GM04504 (cell line): ENCODE results near the gene ATP6AP1.
"Not testable (repeated sequence)": the region's sequence is repeated elsewhere in the genome, so short reads cannot be mapped to it uniquely, and the experiment has no call there.

Experiments used
- DNase-seq: peaks from one replicate; pipeline ENCODE4 v3.0.0-alpha.2; 2012; ENCODE audit warnings: low read depth

Gene ATP6AP1

GRCh38 chrX:154428176-154429171 is at the start of gene ATP6AP1:
Gene ATP6AP1 (plus strand): TSS chrX:154428677. CDS start chrX:154428693, 16 bp downstream.
- DNase-seq: peak; percentile 84

GRCh38 chrX:154378799-154379568 is 49.5 kb upstream of the ATP6AP1 start, which contains the start of gene EMD:
Gene EMD (plus strand): TSS chrX:154379295. CDS start chrX:154379485, 190 bp downstream.
- DNase-seq: peak; percentile 90

GRCh38 chrX:154379569-154379951 is 48.9 kb upstream of the ATP6AP1 start:
- DNase-seq: no peak

- no peak for DNase-seq
These were observed 48.3 kb upstream of the ATP6AP1 start for GRCh38 chrX:154380153-154380552.

GRCh38 chrX:154380787-154381186 is 47.7 kb upstream of the ATP6AP1 start:
- no peak for DNase-seq

- DNase-seq: no peak
These were observed 47.2 kb upstream of the ATP6AP1 start for GRCh38 chrX:154381271-154381670.

- DNase-seq: no peak
These were observed 45.9 kb upstream of the ATP6AP1 start for GRCh38 chrX:154382483-154383069.

GRCh38 chrX:154383359-154384283 is 44.9 kb upstream of the ATP6AP1 start:
- no peak for DNase-seq

- no peak for DNase-seq
These were observed 44.1 kb upstream of the ATP6AP1 start for GRCh38 chrX:154384284-154384892.

- DNase-seq: not testable (repeated sequence)
These were observed 40.4 kb upstream of the ATP6AP1 start for GRCh38 chrX:154388094-154388493.

- not testable (repeated sequence) for DNase-seq
These were observed 39.8 kb upstream of the ATP6AP1 start for GRCh38 chrX:154388649-154389048.

- DNase-seq: not testable (repeated sequence)
These were observed 38.4 kb upstream of the ATP6AP1 start for GRCh38 chrX:154389812-154390747.

- DNase-seq: not testable (repeated sequence)
These were observed 32.1 kb upstream of the ATP6AP1 start for GRCh38 chrX:154396363-154396762.

- DNase-seq: no peak
These were observed 31.2 kb upstream of the ATP6AP1 start for GRCh38 chrX:154396973-154397887.

GRCh38 chrX:154397888-154398667 is 30.4 kb upstream of the ATP6AP1 start, which contains the start of gene RPL10:
Gene RPL10 (plus strand): TSS chrX:154398377. CDS start chrX:154398520, 143 bp downstream.
- peak; percentile 87 for DNase-seq

- no peak for DNase-seq
These were observed 29.6 kb upstream of the ATP6AP1 start for GRCh38 chrX:154398668-154399526.
